Measurements from ENCODE around the gene IL12RB1.

- TF ChIP-seq CTCF (IDR thresholded peaks at IDR 0.05) (no peak), POLR2A (IDR thresholded peaks at IDR 0.05) (no peak), POLR2AphosphoS5 (IDR thresholded peaks at IDR 0.05) (no peak)
Measured at GRCh38 chr19:18072335-18072734, 14.4 kb downstream of the IL12RB1 start.
